ENCODE data around the gene TMCC1.

TMCC1 gene

DNA sequence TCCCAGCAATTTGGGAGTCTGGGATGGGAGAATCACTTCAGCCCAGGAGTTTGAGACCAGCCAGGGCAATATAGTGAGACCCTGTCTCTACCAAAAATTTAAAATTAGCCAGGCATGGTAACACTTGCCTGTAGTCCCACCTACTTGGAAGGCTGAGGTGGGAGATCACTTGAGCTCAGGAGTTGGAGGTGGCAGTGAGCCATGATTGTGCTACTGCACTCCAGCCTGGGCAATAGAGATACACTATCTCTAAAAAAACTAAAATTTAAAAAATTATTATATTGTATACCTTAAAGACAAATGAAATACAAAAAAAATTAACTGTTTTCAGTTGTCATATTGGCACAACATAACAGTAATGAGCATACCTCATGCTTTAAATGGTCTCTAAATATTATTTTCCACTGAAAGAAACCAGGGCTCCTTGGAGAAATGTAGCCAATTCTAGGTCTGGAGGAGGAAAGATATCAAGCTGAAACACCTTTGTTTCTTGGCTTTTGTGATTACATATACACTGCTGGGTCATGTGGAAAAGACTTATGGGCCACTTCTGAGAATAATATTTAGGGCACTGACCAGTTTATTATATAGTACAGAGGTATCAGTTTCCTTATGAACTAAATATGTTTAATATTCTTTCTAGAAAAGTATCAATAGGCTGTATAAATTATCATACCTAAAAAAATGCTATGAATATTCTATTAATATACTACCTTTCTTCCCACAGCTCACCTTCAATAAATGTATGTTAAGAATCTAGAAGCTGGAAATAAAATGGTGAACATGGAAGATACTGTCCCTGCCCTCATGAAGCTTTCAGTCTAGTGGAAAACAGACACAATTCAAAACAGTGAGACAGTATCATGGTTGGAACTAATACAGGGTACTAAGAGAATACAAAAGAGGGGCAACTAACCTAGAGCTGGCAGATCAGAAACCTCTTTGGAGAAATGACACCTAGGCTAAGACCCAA lies 119.5 kb downstream of the TMCC1 start:
- in situ Hi-C loops (cut with MboI; ENCODE audit: low pct_unique_long_range_greater_than_20kb, low sequenced_read_pairs, unreplicated experiment), result no loop called here

GRCh38 chr3:129770604-129771003 lies 122.9 kb downstream of the TMCC1 start:
- no peak for DNase-seq (ENCODE audit: low spot score)
- in situ Hi-C loops (cut with MboI; ENCODE audit: low pct_unique_long_range_greater_than_20kb, low sequenced_read_pairs, unreplicated experiment), result no loop called here
- TF ChIP-seq, protein P1, sequence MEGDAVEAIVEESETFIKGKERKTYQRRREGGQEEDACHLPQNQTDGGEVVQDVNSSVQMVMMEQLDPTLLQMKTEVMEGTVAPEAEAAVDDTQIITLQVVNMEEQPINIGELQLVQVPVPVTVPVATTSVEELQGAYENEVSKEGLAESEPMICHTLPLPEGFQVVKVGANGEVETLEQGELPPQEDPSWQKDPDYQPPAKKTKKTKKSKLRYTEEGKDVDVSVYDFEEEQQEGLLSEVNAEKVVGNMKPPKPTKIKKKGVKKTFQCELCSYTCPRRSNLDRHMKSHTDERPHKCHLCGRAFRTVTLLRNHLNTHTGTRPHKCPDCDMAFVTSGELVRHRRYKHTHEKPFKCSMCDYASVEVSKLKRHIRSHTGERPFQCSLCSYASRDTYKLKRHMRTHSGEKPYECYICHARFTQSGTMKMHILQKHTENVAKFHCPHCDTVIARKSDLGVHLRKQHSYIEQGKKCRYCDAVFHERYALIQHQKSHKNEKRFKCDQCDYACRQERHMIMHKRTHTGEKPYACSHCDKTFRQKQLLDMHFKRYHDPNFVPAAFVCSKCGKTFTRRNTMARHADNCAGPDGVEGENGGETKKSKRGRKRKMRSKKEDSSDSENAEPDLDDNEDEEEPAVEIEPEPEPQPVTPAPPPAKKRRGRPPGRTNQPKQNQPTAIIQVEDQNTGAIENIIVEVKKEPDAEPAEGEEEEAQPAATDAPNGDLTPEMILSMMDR (IDR thresholded peaks at IDR 0.05; ENCODE audit: extremely low read depth, insufficient read depth, missing control alignments), result no peak

More for the DNA sequence above, 119.5 kb downstream of the TMCC1 start:
- no peak for DNase-seq (ENCODE audit: low spot score)
- TF ChIP-seq, protein P1 (IDR thresholded peaks at IDR 0.05; ENCODE audit: extremely low read depth, insufficient read depth, missing control alignments), result no peak

GRCh38 chr3:129769616-129770015 lies 123.9 kb downstream of the TMCC1 start:
- in situ Hi-C loops (cut with MboI; ENCODE audit: low pct_unique_long_range_greater_than_20kb, low sequenced_read_pairs, unreplicated experiment), result no loop called here
- no peak for DNase-seq (ENCODE audit: low spot score)
- TF ChIP-seq, protein P1 (IDR thresholded peaks at IDR 0.05; ENCODE audit: extremely low read depth, insufficient read depth, missing control alignments), result no peak

GRCh38 chr3:129768728-129769127 lies 124.8 kb downstream of the TMCC1 start:
- in situ Hi-C loops (cut with MboI; ENCODE audit: low pct_unique_long_range_greater_than_20kb, low sequenced_read_pairs, unreplicated experiment), result no loop called here
- TF ChIP-seq, protein P1 (IDR thresholded peaks at IDR 0.05; ENCODE audit: extremely low read depth, insufficient read depth, missing control alignments), result no peak
- DNase-seq (ENCODE audit: low spot score), result no peak

GRCh38 chr3:129766135-129766534 lies 127.4 kb downstream of the TMCC1 start:
- TF ChIP-seq, protein P1 (IDR thresholded peaks at IDR 0.05; ENCODE audit: extremely low read depth, insufficient read depth, missing control alignments), result no peak
- no peak for DNase-seq (ENCODE audit: low spot score)
- in situ Hi-C loops (cut with MboI; ENCODE audit: low pct_unique_long_range_greater_than_20kb, low sequenced_read_pairs, unreplicated experiment), result no loop called here

DNA sequence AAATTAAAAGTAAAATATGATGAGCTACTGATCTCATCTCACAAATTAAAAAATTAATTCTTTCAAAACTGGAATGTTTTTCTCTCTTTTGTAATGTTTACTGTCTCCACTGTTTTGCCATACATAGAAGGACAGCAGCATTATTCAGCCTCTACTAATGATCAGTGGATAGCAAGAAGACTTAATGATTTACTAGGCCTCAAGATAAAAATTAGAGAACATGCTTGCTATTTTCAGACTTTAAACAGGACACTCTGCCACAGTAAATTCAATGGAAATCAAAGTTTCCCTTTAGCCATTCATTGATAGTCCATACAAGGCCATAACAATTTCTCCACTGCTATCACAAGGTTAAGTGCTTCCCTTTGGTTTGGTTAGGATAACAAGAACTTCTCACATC lies 129.4 kb downstream of the TMCC1 start:
- no peak for DNase-seq (ENCODE audit: low spot score)
- in situ Hi-C loops (cut with MboI; ENCODE audit: low pct_unique_long_range_greater_than_20kb, low sequenced_read_pairs, unreplicated experiment), result no loop called here

More for the DNA sequence above, 129.4 kb downstream of the TMCC1 start:
- TF ChIP-seq, protein P1 (IDR thresholded peaks at IDR 0.05; ENCODE audit: extremely low read depth, insufficient read depth, missing control alignments), result no peak
